ENCODE measurements around the gene GNPTG. TPM values are rescaled to one million over a fixed set of nuclear protein-coding genes. Genes with fewer than 3 reads are reported as not detected.

Gene GNPTG
- total and polyA plus RNA-seq, 2 of the 13 experiments (the other 11 are each of a cell fraction or from before 2014, with no cell fraction given) = 22.7 to 71.1 TPM

GRCh38 chr16:1351215-1351581 lies 533 bp upstream of the GNPTG start (continued):
- TF ChIP-seq RERE (CRISPR knock-in tag; IDR thresholded peaks at IDR 0.05; ENCODE audit: low read depth) (no peak), ZNF414 (CRISPR knock-in tag; IDR thresholded peaks at IDR 0.05) (no peak), ZNF724P (CRISPR knock-in tag; IDR thresholded peaks at IDR 0.05; ENCODE audit: borderline replicate concordance) (peak; percentile 19; the same call in 1 of the 2 replicates), ZNF446 (CRISPR knock-in tag; IDR thresholded peaks at IDR 0.05) (0 out of 2 replicates have a peak, but pooled peaks have one; percentile 15), KAT2B (IDR thresholded peaks at IDR 0.05; ENCODE audit: borderline replicate concordance, low read depth, low read length) (no peak)

GRCh38 chr16:1354815-1355540 lies 3.2 kb downstream of the GNPTG start:
- ChIA-PET CTCF (ENCODE audit: low intra/inter-chr PET ratio, low total read pairs) (no interaction called here), POLR2A (no interaction called here)
- Histone ChIP-seq H3K4me1 (ENCODE audit: insufficient read depth, low read length) (peaks cover 29% of the 10 kb centered on the region), H3K36me3 (replicated peaks in 1 of 2; ENCODE audit: control insufficient read depth in 1 of 2, insufficient read depth in 2 of 2, low read length in 2 of 2) (peaks cover under 1 to 8% of the 10 kb centered on the region in 2 experiments; a peak in 4 of 5 replicates), H3K9me3 (ENCODE audit: low read length) (no peaks in the 10 kb centered on the region), H3K79me2 (ENCODE audit: insufficient read depth, low read length) (peaks cover 66% of the 10 kb centered on the region), H3K4me2 (ENCODE audit: low read depth, low read length) (no peak overlapping the region), H3K4me3 (replicated peaks in 1 of 3; ENCODE audit: insufficient read depth in 1 of 3, low read depth in 2 of 3, low read length in 3 of 3) (no peak overlapping the region), H2AFZ (ENCODE audit: low read length) (no peak overlapping the region), H3K27me3 (ENCODE audit: control insufficient read depth in 1 of 2, insufficient read depth in 2 of 2, low read length in 2 of 2) (no peaks in the 10 kb centered on the region; a peak in 1 of 5 replicates), H3K9ac (ENCODE audit: insufficient read depth, low read depth, low read length) (no peak overlapping the region), H3K27ac (ENCODE audit: extremely low read length, insufficient read depth, low read length) (no peak overlapping the region), H4K20me1 (ENCODE audit: insufficient read depth, low read length) (0 out of 2 replicates have a peak, but pooled peaks cover 2% of the 10 kb centered on the region)
- ATAC-seq = no peak
- DNase-seq (ENCODE audit: low spot score) = no peak
- FAIRE-seq = no peak
- intact Hi-C loops (cut with micrococcal nuclease; ENCODE audit: unreplicated experiment) (no loop called here), in situ Hi-C loops (cut with HindIII; ENCODE audit: extremely low pct_ligation_motif_present, low pct_unique_long_range_greater_than_20kb) (no loop called here)
- WGBS (ENCODE audit: low lambda C conversion rate) = 98% methylated on average over 48 of the region's 49 CpGs
- BruUV-seq (replicated peaks) = no TSS peak
- no peak for TF ChIP-seq ZNF770 (CRISPR knock-in tag; IDR thresholded peaks at IDR 0.05)
- no peak for TF ChIP-seq ZNF432 (CRISPR knock-in tag; IDR thresholded peaks at IDR 0.05; ENCODE audit: borderline replicate concordance)
- TF ChIP-seq MATR3 (CRISPR knock-in tag; IDR thresholded peaks at IDR 0.05) = no peak
- TF ChIP-seq KLF15 (CRISPR knock-in tag; IDR thresholded peaks at IDR 0.05; ENCODE audit: borderline replicate concordance) = no peak
- TF ChIP-seq ZMYM3 (CRISPR knock-in tag; IDR thresholded peaks at IDR 0.05) = no peak
- no peak for TF ChIP-seq DBP (CRISPR knock-in tag; IDR thresholded peaks at IDR 0.05; ENCODE audit: not compliant biosample characterization)
